ENCODE measurements around the gene CASP8AP2. TPM values are rescaled to one million over a fixed set of nuclear protein-coding genes. Genes with fewer than 3 reads are reported as not detected.

Gene CASP8AP2
- total and polyA plus RNA-seq, 2 of the 13 experiments (the other 11 are each of a cell fraction or from before 2014, with no cell fraction given) = 5.7 to 13.5 TPM

- no peak for TF ChIP-seq SRSF9 (IDR thresholded peaks at IDR 0.05; ENCODE audit: borderline replicate concordance, insufficient read depth, low read depth, low read length, poor library complexity, severe bottlenecking)
- TF ChIP-seq HMGXB4 (CRISPR knock-in tag; IDR thresholded peaks at IDR 0.05; ENCODE audit: borderline replicate concordance in 1 of 2, low read depth in 1 of 2) = peak in 1 of 2 experiments; percentile 66; a peak in 1 of 4 replicates
- 0 out of 2 replicates have a peak, but pooled peaks have one; percentile 32 for TF ChIP-seq ZNF205 (CRISPR knock-in tag; IDR thresholded peaks at IDR 0.05)
- 0 out of 2 replicates have a peak, but pooled peaks have one; percentile 42 for TF ChIP-seq PITX1 (CRISPR knock-in tag; IDR thresholded peaks at IDR 0.05)
- TF ChIP-seq ATF1 (CRISPR knock-in tag; IDR thresholded peaks at IDR 0.05) = 0 out of 2 replicates have a peak, but pooled peaks have one; percentile 38
- no peak for TF ChIP-seq HNRNPUL1 (IDR thresholded peaks at IDR 0.05; ENCODE audit: low read depth, low read length)
- TF ChIP-seq ZNF513 (CRISPR knock-in tag; conservative IDR thresholded peaks at IDR 0.05) = no peak
- no peak for TF ChIP-seq PATZ1 (CRISPR knock-in tag; IDR thresholded peaks at IDR 0.05)
- TF ChIP-seq ZNF235 (CRISPR knock-in tag; IDR thresholded peaks at IDR 0.05; ENCODE audit: borderline replicate concordance) = no peak
- peak; percentile 99 for TF ChIP-seq TFDP2 (CRISPR knock-in tag; IDR thresholded peaks at IDR 0.05)
- no peak for TF ChIP-seq GATAD2A (CRISPR knock-in tag; IDR thresholded peaks at IDR 0.05)
- no peak for TF ChIP-seq ZNF660 (CRISPR knock-in tag; IDR thresholded peaks at IDR 0.05; ENCODE audit: borderline replicate concordance, low read depth)
- peak in 1 of 2 experiments; percentile 48; a peak in 1 of 4 replicates for TF ChIP-seq EP300 (IDR thresholded peaks at IDR 0.05; ENCODE audit: low read depth in 2 of 2, low read length in 2 of 2)
- TF ChIP-seq EP300 (CRISPR knock-in tag; IDR thresholded peaks at IDR 0.05; ENCODE audit: borderline replicate concordance) = no peak
- peak; percentile 53; the same call in 1 of the 2 replicates for TF ChIP-seq ZNF567 (CRISPR knock-in tag; IDR thresholded peaks at IDR 0.05; ENCODE audit: borderline replicate concordance)
- no peak for TF ChIP-seq SMC3 (IDR thresholded peaks at IDR 0.05; ENCODE audit: low read length)
- TF ChIP-seq ZNF207 (IDR thresholded peaks at IDR 0.05; ENCODE audit: borderline replicate concordance) = no peak
- TF ChIP-seq POLR2A (IDR thresholded peaks at IDR 0.05; ENCODE audit: insufficient read depth in 1 of 2, low read depth in 2 of 2, low read length in 2 of 2) = peak; percentile 60 to 81
- TF ChIP-seq ZIK1 (CRISPR knock-in tag; IDR thresholded peaks at IDR 0.05; ENCODE audit: borderline replicate concordance, low read depth) = no peak
- no peak for TF ChIP-seq ATRX (CRISPR knock-in tag; IDR thresholded peaks at IDR 0.05; ENCODE audit: borderline replicate concordance)
- TF ChIP-seq TEAD2 (CRISPR knock-in tag; IDR thresholded peaks at IDR 0.05) = no peak
- TF ChIP-seq ZBTB42 (CRISPR knock-in tag; IDR thresholded peaks at IDR 0.05) = 0 out of 2 replicates have a peak, but pooled peaks have one; percentile 28
- TF ChIP-seq ATAD3A (CRISPR knock-in tag; IDR thresholded peaks at IDR 0.05) = no peak
- TF ChIP-seq TEAD3 (CRISPR knock-in tag; optimal IDR thresholded peaks at IDR 0.05; ENCODE audit: borderline replicate concordance) = peak; percentile 44
Observed at GRCh38 chr6:89829472-89830169, at the start of gene CASP8AP2 (continued).

Measured in HepG2 (cell line).